Measurements from ENCODE around the gene FOXJ1.

Gene FOXJ1

DNA sequence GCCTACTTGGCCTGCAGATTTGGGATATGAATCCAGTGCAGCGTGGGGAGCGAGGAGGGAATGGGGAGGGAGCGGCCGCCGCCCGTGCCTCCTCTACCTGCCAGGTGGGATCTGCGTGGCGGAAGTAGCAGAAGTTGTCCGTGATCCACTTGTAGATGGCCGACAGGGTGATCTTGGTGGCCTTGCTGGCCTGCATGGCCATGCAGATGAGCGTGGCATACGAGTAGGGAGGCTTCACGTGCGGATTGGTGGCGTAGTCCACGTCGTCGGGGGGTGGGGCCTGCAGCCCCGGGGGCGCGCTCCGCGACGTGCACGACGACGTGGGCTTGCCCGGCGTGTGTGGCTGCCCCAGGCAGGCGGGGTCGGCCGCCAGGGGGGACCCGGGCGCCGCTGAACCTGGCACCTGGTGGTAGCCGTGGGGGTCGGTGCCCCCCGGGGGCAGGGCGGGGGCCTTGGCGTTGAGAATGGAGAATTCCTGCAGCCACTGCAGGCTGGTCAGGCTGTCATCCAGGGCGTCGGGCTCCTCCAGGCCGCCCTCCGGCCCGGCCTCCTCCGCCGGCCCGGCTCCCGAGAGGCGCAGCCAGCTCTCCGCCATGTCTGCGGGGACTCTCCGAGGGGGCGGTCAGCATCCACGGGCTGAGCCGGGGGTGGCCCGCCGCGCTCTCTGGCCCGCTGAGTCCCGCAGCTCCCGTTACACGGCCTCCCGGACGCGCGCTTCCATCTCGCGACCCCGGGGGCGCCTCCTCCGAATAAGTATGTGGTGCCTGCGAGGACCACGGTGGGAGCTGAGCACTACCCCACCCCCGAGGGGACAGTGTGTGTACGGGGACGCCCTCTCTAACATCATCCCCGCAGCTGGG lies 1.0 kb downstream of the FOXJ1 start:
- DNase-seq = peak; percentile 48

DNA sequence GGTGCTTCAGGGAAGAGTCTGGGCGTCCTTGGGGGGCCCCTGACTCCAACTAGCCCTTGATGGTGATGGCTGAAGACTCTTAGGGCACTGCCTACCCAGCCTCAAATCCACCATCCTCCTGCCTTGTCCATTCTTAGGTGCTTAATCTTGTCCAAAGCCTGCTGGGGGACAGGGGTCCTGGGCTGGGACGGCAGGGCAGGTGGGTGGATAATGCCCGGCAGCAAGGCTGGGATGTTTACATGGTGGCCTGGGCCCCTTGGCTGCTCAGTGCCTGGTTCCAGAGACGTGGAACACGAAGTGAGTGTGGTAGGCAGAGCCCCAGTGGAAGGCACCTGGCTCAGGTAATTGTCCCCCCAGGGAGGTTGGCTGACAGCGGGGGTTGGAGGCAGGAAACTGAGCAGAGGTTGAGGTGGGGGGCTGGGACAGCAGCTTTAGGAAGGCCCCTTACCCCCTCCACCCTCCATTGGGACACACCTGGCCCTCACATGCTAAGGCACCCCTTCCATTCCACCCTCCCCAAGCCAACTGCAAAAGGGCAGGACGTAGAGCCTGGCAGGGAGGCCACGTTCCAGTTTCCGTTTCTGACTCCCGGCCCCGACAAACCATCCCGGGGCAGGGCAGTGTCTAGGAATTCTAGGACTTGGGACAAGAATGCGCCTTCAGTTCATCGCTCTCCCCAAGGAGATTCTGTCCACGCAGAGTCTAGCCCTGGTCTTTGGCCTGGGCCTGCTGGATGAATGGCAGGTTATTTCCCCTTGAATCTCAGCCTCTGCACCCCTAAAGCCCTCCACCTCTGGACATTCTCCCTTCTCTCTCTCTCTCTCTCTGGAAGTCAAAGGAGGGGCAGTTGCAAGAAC lies 1.9 kb downstream of the FOXJ1 start:
- no peak for DNase-seq

DNA sequence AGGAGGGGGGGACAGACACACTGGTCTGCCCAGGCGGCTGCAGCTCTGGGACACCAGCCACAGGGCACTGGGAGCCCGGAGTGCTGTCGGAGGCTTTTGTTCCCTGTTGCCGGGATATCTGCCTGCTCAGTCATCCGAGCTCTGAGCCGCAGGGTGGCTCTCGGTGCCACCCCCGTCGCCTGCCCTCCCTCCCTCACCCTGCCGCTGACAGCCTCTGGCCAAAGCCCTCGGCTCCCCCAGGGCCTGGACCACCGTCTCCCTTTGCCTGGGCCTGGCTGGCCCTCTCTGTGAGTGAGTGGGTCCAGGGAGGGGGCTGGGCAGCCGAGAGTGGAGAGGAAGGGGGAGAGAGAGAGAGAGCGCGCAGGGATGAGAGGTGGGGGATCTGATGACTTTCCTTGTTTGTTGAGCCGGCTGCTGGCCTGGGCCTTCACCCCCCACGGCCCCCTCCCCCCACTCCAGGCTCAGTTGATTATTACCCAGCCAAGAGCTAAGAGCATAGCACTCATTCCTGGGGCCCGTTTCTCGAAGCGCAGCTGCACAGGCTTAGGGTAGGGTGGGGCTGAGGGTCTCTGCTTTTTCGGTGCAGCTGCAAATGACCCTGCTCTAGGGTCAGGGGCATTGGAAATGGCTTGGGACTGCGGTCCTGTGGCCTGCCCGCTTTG lies 2.7 kb downstream of the FOXJ1 start:
- peak; percentile 86 for DNase-seq

DNA sequence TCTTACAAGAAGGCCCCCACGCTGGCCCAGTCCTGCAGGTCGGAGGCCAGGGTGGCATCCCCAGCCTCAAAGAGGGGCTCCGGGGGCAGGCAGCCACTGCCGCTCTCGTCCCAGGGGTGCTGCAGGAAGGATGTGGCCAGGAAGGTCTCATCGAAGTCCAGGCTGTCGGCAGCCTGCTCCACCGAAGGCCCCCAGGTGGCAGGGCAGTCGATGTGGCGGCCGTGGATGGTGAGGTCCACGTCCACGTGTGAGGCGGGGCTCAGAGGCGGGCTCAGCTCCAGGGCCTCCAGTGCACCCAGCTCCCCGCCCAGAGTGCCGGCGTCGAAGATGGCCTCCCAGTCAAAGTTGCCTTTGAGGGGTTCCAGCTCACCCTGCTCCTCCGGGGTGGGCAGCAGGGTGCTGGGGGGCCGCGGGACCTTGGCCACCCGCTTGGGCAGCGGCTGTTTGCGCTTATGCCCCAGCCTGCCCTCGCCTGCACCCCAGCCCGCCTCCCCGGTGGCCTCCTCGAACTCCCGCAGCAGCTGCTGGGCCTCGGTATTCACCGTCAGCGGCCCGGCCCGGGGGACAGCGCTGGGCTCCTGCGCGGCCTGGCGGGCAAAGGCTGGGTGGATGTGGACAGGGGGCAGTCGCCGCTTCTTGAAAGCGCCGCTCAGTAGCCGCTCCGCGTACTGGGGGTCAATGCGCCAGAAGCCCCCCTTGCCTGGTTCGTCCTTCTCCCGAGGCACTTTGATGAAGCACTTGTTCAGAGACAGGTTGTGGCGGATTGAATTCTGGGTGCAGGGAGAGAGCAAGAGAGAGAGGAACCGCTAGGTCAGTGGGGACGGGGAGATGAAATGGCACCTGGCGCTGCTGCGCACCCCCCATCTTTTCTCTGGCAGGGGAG lies 3.5 kb downstream of the FOXJ1 start:
- peak; percentile 85 for DNase-seq

DNA sequence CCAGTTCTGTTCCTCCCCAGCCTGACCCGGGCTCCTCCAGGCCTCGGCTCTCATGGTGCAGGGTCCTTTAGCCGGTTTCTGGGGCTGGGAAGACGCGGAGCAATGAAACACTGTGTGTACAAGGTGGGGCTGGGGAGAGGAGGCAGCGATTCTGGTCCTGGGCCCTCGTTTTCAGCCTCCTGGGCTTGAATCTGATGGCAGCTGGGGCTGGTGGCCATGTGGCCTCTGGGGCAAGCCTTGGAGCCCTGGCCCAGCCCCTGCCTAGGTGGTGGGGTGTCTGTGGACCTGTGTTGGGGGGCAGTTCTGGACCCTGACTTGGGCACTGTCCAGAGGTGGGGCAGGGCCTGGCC lies 4.1 kb downstream of the FOXJ1 start:
- no peak for DNase-seq

DNA sequence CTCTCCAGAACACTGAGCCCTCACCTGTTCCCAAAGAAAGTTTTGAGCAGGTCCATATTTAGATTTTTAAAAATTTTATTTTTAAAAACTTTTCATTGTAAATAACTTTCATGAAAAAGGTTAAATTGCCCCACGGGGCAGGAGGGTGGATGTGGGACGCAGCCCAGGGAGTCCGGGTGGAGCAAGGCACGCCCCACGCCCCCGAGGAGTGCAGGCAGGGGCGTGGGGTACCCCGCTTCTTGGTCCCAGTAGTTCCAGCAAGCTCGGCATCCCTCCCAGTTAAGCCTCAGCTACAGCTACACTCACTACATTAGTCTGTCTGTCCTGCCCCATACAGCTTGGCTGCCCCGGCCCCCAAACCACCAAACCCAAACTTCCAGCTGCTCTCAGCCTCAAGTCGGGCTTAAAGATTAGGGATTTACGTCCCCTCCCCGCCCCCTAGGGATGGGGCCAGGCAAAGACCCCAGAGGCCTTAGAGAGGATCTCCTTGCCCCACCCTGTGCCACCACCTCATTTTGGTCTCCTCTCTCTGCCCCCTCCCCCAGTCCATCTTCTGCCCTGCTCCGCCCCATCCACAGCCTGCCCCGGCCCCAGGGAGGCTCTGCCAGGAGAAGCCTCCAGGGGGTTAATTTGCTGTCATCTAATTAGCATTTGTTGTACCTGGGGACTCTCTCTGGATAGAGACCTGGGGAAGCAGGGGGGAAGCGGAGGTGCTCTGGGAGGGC lies 4.6 kb downstream of the FOXJ1 start:
- no peak for DNase-seq

DNA sequence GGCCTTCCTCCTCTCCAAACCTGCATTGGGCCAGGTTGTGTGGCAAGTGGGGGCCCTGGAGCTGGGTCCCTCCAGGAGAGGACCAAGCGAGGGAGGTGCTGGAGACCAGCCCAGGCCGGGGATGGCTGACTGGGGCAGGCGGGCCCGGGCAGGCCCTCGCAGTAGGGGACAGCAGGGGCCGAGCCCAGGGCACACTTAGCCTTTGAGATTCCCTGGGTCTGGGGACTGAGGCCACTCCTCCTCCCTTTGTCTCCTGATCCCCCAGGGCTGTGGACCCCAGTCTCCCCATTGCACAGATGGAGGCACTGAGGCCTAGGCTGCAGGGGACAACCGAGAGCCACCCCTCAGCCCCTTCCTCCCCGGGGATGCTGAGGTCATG lies 5.2 kb downstream of the FOXJ1 start:
- no peak for DNase-seq

DNA sequence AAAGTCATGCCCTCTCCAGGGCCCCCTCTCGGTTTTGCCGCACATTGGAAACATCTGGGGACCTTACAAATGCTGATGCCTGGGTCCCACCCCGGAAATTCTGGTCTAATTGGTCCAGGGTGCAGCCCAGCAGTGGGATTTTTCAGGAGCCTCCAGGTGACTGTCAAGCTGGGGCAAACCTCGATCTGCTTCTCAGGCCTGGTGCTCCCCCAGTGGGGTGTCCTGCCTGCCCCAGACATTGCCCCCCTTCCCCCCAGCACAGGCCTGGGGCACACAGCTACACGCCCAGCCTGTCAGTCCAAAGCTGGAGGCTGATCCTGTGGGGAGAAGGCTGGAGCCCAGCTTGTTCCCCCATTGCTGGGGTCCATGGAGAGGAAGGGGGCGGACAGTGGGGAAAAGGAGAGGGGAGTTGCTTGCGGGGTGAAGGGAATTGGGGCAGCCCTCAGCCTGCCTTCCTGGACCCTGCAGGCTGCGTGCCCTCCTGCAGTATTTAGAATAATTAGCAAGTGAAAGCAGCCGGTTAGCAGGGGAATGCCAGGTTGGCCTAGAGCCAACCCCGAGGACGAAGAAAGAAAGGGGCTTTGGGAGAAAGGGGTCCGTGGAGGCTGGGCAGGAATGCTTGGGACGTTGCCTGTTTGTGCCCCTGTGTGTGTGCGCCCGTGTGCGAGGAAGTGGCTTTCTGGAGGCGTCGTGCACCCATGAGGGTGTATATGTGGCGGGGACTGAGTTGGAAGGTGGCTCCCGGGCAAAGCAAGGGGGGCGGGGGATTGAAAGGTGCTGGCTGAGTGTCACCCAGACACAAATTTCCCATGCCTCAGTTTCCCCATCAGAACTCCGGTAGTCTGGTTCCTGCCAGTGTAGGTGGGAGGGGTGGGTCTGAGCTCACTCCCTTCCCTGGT lies 5.9 kb downstream of the FOXJ1 start:
- DNase-seq = peak; percentile 60

DNA sequence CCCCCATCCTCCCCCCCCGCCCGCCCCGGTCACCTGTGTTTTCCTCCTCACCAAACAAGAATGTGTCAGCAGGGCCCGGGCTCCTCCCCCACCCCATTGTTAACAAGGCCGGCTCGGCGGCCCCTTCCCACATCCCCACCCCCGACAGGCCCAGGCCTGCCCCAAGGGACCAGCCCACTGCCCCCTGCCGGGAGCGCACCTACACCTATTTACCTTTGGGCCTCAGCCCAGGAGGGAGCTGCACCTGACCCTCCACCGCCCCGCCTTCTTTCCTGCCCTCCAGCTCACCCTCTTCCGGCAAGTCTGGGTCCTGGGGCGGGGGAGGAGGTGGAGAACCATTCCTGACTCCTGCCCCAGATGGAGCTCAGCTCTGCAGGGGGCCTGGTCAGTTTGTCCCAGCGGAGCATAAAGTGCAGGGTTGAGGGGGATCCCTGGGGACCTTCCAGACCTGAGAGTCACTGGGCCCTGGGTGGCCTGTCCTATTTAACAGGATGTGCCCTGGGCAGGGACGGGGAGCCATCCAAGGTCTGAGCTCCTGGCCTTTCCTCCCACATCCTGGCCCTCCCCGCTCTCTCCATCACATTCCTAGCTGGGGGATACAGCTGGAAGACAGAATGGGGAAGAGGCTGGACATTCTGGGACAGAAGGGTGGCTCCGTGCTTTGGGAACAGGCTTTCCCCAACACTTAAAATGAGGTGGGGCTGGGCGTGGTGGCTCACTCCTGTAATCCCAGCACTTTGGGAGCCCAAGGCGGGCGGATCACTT lies 8.3 kb downstream of the FOXJ1 start:
- DNase-seq = peak; percentile 27

DNA sequence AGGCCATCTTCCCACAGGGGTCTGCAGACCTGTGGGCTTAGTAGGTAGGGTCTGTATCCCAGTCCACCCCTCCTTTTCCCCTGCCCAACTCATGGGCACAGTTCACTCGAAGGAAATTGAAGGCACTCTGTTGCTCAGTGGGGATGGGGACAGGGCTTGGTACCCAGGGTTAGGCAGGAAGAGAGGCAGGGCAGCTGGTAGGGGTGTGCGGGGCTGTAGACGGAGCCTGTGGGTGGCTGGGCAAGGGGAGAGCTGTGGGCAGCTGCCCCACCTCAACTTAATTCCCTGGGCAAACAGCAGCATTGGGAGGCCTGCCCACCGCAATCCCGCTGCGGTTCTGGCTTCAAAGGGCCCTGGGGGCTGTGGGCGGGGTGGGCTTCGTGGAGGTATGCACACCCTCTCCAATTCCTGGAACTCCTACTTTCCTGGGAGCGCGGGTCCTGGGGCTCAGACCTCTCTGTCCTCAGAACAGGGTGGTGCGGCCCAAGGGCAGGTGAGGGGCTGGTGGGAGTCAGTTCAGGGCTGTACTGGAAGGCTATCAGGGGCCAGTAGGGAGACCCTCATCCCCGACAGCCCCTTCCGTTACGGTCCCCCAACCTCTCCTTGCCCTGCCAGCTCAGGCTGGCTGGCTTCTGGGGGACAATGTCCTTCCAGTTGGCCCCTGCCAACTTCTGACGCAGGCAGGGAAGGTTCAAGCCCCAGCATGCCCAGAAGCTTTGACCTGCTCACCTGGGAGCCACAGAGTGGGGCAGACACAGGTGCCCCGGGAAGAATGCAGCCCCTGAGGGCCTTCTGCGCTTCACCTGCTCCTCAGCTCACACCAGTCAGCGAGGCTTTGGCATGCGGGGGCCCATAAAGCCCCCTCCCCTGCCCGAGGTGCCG lies 9.1 kb downstream of the FOXJ1 start:
- no peak for DNase-seq

DNA sequence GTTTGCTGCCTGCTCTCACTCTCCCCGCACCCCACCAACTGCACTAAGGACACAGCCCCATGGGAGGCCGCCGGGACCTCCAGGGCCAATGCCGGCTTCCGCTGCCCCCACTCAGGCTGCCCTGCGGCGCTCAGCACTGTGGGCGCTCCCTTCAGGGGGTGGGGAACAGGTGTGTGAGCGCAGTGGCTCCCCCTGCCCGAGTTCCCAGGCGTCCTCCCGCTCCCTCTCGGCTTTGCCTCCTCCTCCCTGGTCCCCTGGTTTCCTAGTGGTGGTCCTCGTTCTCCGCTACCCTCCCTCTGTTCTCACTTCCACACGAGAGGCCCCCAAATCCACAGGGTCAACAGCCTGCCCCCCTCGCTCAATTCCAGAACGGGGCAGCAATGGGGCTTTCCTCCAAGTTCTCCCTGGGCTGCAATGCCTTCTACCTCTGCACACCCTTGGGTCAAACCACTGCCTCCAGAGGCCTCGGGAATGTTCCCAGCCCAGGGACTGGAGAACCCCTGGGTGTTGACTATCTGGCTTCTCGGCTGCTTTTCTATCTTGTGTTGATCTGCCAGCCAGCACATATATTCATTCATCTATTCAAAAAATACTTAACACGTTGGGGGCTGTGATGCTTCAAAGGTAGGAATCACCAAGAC lies 9.9 kb downstream of the FOXJ1 start:
- DNase-seq = no peak

DNA sequence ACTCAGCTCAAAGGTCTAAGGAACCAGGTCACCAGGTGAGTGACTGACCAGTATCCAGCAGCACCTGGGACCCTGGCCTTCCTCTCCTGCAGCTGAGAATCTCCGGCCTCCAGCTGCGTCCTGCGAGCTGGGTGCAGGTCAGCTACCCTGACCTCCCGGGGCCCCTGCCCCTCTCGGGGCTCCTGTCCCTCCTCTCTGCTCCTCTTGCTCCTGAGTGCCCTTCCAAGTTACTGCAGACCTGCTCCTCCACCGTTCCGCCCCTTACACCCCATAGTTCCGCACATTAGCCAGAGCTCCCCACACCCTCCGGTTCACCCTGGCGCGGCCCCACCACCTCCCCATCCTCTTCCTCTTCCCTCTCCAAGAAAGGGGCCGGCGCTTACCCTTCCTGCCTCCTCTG lies 10.6 kb downstream of the FOXJ1 start:
- DNase-seq = no peak

DNA sequence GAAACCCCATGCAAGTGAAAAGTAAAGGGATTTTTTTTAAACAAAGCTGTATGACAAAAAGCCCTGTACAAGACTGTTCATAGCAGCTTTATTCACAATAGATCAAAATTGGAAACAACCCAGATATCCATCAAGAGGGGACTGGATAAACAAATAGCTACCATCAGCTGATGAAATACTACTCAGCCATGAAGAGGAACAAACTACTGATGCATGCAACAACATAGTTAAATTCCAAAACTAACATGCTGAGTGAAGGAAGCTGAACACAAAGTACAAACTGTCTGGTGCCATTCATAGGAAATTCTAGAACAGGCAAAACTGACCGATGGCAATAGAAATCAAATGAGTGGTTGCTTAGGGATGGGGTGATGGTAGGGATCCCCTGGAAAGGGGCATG lies 15.1 kb downstream of the FOXJ1 start:
- DNase-seq = no peak

DNA sequence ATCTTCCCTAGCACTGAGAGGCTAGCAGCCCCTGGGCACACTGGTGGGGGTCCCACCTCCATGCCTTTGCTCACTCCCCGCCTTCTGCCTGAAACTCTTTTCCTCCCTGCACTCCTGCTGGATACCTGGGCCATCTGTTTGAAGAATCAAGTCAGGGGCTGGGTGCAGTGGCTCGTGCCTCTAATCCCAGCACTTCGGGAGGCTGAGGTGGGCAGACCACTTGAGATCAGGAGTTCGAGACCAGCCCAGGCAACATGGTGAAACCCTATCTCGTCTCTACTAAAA lies 15.7 kb downstream of the FOXJ1 start:
- no peak for DNase-seq

DNA sequence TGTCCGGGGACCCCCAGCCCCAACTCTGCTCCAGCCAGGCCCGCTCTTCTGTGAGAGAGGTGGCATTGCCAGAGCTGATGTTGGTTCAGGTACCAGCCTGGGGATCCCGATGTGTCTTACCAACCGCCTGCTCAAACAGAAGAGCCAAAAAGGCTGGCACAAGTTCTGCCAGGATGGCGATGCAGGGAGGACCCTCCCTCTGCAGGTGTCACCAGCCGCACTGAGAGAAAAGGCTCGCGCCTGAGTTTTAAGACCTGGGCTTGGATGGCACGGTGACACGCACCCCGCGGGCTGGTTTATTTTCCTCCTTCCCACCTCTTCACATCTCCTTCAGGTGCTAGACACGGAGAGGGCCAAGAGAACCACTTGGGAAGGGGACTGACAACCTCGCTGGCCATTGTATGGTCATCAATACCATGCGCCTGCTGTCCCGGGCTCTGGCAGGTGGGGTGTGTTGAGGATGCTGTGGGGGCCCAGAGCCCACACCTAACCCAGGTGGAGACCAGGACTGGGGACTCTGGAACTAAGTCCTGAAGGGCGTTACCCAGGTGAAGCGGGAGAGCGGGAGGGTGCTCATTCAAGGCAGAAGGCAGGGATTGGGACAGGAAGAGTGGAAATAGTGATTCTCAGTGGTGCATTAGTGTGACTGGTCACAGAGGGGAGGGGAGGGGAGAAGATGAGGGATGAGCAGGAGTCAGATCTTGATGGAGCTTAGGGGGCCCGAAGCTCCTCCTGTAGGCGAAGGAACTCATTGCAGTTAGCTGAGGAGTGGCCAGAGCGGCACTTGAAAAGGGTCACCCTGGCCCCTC lies 16.3 kb downstream of the FOXJ1 start:
- no peak for DNase-seq

DNA sequence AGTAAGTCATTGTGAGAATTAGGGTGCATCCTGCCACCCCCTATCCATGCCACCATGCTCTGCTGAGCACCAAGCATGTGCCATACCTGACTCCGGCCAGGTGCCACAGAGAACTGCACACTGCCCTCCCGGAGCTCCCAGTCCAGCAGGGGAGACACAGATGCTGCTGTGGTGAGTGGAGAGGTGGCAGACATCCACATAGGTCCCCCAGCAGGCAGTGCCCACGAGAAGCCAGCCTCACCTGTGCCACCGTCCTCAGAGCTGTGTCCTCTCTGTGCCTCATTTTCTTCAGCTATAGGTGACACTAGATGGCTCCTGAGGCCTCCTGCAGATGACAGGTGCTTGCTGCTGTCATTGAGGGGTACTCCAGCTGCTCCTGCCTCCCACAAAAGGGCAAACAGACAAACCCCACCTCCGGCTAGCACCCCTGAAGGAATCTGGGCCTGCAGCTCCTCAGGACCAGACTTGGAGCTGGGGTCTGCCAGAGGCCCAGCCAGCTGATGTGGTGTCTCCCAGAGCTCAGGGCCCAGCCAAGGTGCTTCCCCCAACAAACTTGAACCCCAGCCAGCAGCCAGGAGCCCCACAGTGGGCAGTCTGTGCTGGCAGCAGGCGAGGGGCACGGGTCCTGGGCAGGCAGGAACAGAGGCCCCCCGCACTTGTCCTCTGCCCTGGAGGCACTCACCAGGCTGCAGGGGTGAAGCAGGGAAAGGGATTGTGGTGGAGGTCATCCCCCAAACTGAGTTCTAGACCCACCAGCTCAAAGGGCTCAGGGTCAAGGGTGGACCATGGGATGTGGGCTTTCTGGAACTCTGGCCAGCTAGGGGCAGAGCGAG lies 17.1 kb downstream of the FOXJ1 start:
- no peak for DNase-seq

DNA sequence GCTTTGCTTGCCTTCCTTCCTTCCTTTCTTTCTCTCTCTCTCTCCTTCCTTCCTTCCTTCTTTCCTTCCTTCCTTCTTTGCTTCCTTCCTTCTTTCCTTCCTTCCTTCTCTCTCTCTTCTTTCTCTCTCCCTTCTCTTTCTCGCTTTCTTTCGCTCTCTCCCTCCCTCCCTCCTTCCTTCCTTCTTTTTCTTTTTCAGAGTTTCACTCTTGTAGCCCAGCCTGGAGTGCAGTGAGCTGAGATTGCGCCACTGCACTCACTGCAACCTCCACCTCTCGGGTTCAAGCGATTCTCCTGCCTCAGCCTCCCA lies 17.9 kb downstream of the FOXJ1 start:
- no peak for DNase-seq

All from eye (tissue), 1 donor.